ENCODE results near the gene UBE2Q1.

The UBE2Q1 gene

DNA sequence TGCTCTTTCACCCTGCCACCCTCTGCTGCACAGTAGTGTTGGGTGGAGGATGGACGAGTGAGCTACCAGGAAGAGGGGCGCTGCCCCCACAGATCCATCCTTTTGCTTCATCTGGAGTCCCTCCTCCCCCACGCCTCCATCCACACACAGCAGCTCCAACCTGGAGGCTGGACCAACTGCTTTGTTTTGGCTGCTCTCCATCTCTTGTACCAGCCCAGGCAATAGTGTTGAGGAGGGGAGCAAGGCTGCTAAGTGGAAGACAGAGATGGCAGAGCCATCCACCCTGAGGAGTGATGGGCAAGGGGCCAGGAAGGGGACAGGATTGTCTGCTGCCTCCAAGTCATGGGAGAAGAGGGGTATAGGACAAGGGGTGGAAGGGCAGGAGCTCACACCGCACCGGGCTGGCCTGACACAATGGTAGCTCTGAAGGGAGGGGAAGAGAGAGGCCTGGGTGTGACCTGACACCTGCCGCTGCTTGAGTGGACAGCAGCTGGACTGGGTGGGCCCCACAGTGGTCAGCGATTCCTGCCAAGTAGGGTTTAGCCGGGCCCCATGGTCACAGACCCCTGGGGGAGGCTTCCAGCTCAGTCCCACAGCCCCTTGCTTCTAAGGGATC is 17.6 kb upstream of the UBE2Q1 start:
- DNase-seq, result no peak

DNA sequence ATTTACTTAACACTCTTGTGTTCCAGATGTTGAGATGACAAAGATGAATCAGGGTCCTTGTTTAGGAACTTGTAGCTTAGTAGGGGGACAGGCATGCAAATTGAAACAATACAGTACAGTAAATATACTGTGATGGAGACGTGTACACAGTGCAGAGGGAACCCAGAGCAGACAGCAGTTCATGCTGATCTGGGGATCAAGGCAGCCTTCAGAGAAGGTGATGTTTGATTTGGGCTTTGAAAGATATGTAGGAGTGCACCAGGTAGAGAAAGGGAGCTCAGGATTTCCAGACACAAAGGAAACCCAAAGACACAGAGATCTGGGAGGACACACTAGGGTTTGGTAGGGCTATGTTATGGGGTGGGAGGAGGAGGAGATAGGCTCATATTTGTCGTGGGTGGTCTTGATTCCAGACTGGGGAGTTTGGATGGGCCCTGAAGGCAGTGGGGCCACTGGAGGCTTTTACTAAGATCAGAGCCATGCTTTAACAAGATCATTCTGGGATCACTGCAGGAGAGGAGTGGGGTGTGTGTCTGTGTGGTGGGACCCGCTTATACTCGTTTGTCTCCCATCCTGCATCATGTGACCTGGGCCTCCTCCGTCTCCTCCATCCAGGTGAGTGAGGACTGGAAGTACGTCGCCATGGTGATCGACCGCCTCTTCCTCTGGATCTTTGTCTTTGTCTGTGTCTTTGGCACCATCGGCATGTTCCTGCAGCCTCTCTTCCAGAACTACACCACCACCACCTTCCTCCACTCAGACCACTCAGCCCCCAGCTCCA is 16.9 kb upstream of the UBE2Q1 start:
- DNase-seq, result no peak

- DNase-seq, result peak; percentile 52 to 69
Measured at GRCh38 chr1:154574716-154575115, 16.3 kb upstream of the UBE2Q1 start.

- DNase-seq, result no peak
Measured at GRCh38 chr1:154573168-154573510, 14.7 kb upstream of the UBE2Q1 start.

DNA sequence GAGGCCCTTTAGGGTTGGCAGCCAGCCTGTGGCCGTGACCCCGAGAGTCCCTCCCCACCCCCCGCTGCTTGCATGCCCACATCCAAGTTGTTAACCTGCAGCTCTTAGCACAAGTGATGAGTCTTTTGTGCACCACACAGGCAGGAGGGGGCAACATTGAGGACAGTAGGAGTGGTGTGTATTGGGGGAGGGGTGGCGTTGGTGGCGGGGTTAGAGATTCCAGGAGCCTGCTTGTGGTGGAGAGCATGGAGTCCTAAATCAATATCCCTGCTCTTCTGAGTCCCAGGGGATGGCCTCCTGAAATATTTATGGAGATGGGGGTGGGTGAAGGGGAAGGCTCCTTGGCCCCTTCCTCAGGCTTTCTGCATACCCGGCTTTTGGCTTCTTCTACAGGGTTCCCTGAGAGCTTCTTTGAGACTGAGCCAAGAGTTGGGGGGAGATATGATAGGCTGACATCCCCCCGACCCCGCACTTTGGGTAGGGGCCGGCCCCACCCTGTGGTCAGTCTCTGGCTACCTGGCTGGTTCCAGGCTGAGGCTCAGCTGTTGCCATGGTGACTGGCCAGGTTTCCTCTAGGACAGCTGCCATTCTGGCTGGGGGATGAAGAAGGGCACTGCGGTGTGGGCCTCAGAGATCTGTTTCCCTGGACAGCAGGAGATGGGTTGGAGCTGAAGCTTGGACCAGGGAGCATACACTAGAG is 14.2 kb upstream of the UBE2Q1 start:
- DNase-seq, result no peak

GRCh38 chr1:154571964-154572288 is 13.5 kb upstream of the UBE2Q1 start:
- DNase-seq, result no peak

DNA sequence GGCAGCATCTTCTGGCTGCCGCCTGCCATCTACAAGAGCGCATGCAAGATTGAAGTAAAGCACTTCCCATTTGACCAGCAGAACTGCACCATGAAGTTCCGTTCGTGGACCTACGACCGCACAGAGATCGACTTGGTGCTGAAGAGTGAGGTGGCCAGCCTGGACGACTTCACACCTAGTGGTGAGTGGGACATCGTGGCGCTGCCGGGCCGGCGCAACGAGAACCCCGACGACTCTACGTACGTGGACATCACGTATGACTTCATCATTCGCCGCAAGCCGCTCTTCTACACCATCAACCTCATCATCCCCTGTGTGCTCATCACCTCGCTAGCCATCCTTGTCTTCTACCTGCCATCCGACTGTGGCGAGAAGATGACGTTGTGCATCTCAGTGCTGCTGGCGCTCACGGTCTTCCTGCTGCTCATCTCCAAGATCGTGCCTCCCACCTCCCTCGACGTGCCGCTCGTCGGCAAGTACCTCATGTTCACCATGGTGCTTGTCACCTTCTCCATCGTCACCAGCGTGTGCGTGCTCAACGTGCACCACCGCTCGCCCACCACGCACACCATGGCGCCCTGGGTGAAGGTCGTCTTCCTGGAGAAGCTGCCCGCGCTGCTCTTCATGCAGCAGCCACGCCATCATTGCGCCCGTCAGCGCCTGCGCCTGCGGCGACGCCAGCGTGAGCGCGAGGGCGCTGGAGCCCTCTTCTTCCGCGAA is 12.9 kb upstream of the UBE2Q1 start:
- DNase-seq, result no peak

DNA sequence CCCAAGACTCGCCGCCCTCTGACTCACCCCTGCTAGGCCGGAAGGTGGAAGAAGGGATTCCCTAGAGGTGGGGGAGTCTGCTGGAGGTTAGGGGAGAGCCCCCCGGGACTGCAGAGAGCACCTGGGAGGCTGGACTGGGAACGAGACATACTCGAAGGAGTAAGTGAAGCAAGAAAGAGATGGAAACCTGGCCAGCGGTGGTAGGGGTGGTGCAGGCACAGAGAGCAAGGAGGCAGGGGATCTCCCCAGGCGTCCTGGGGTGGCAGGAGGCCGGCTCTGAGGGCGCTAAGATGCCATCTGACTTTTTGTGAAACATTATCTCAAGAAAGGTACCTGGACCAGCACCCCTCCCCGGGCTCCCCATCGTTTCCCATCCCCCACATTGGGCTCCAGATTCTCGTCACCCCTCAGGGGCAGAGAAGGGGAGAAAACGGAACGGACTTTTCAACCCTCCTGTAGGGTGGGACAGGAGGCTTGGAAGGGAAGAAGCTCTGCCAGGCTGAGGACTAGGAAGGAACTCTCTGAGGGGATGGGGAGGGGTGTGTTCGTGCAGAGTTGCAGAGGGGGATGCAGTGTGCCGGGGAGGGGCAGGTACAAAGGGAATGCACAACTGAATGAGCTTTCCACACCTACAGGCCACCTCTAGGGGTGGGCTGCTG is 9.8 kb upstream of the UBE2Q1 start:
- no peak for DNase-seq

DNA sequence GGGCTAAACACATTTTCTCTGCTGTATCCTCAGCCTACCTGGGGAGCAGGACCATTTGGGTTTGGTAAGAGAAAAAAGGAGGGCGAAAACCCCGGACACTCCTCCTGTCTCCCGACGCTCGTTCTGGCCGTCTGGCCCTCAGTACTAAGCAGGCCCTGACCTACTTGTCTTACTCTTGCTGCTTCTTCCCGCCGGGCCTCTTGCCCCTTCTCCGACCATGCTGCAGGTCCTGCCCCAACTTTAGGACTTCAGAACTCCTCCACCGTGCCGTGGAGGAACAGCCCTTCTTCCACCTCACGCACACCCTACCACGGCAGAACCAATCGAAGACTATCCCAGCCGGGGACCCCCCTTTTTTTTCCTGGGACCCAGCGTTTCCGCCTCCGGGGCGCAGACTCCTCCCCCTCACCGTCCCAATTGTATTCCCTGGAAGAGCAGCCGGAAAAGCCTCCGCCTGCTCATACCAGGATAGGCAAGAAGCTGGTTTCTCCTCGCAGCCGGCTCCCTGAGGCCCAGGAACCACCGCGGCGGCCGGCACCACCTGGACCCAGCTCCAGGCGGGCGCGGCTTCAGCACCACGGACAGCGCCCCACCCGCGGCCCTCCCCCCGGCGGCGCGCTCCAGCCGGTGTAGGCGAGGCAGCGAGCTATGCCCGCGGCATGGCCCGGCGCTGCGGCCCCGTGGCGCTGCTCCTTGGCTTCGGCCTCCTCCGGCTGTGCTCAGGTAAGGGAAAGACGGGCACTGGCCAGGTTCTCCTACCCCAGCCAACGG is 9.1 kb upstream of the UBE2Q1 start, which contains the start of gene CHRNB2:
CHRNB2 (plus strand) TSS at position 393 of the 771 bp plus-strand sequence; CDS start at position 660, 267 bp downstream.
- peak; percentile 91 for DNase-seq

GRCh38 chr1:154565876-154566275 is 7.4 kb upstream of the UBE2Q1 start:
- DNase-seq, result no peak

- peak; percentile 97 to 98 for DNase-seq
Measured at GRCh38 chr1:154559466-154560044, 1.1 kb upstream of the UBE2Q1 start.

GRCh38 chr1:154558720-154559465 is 431 bp upstream of the UBE2Q1 start:
- DNase-seq, result peak; percentile 100

- no peak for DNase-seq
Measured at GRCh38 chr1:154557248-154557938, 1.1 kb downstream of the UBE2Q1 start.

DNA sequence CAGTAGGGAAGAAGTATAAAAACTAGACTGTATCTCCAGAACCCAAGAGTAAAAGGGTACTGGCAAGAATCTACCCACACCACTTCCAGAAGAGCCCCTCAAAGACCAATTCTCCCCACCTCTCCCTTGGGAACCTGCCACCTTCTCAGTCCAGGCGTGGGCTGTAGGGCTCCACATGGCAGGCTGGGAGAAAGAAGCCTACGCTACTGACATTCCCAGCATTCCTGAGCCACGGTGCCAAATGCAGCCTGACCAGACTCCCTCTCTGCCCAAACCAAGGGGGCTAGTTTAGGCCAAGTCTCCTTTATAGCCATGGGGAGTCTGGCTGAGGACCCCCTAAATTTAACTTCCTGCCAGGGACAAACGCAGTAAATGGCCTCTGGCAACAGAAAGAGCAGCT is 2.0 kb downstream of the UBE2Q1 start:
- DNase-seq, result no peak

- DNase-seq, result no peak
Measured at GRCh38 chr1:154553056-154554030, 5.1 kb downstream of the UBE2Q1 start.

DNA sequence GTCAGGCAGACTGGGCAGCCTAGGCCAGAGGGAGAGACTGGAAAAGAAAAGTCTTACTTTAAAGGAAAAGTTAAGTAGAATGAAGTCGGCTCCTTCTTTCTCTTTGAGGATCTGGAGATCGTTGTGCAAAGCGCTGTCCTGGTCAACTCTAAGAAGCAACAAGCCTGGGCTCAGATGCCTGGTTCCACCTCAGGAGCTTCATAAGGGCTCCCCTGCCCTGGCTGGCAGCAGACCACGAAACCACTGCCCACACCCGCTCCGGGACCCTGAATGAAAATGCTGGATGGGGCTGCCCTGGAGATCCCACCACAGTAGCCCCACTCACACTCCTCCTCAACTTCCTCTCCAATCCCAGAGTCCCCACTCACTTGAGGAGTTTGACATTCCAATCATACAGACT is 6.4 kb downstream of the UBE2Q1 start:
- no peak for DNase-seq

GRCh38 chr1:154551474-154551873 is 7.0 kb downstream of the UBE2Q1 start:
- DNase-seq, result no peak

- DNase-seq, result no peak
Measured at GRCh38 chr1:154550657-154551056, 7.8 kb downstream of the UBE2Q1 start.

DNA sequence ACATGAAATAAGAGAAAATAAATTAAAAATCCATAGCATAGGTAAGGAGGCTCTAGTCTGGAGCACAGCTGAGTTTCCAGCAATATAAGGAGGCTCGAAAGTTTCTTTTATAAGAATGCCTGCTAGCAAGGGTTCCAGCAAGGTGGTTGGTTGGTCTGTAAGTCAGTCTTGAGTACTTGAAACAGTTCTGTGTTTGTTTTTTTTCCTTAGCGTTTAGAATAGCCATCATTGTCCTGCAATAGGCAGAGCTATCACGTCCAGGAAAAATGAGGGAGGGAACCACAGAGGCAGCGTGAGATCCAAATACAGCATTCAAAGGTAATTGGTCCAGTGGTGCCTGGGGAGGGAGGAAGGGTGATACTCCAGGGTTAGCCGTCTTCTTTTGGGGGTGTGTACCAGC is 8.4 kb downstream of the UBE2Q1 start:
- no peak for DNase-seq
